GM23338 (cell line): ENCODE measurements around the gene JAZF1. TPM values are rescaled to one million over a fixed set of nuclear protein-coding genes. Genes with fewer than 3 reads are reported as not detected.

Experiments
- ATAC-seq: fragments of 200-7000 bp; cut with Tn5 transposase; 3 replicates; pipeline ENCODE4 v1.9.1; 2020
- DNase-seq: peaks from one replicate; pipeline ENCODE4 v3.0.0-alpha.2; 2015; ENCODE audit warnings: low spot score
- H2AFZ ChIP-seq: fragments of 200-600 bp; sonication (generic); 2 replicates; pipeline ENCODE4 v1.8.0; 2016; ENCODE audit warnings: antibody characterized with exemption, mild to moderate bottlenecking, moderate library complexity
- H3F3A ChIP-seq: fragments of 200-600 bp; sonication (generic); replicated peaks from 2 replicates; pipeline ENCODE4 v1.8.0; 2017; ENCODE audit warnings: antibody characterized with exemption, mixed run types, low read depth
- H3K27ac ChIP-seq: fragments of 200-600 bp; sonication (generic); 2 replicates; pipeline ENCODE4 v1.6.1; 2016; ENCODE audit warnings: low read depth
- H3K27me3 ChIP-seq: fragments of 200-600 bp; sonication (generic); 2 replicates; pipeline ENCODE4 v1.8.0; 2016; ENCODE audit warnings: mild to moderate bottlenecking, mixed run types, moderate library complexity; ENCODE audit not compliant: insufficient read depth
- H3K36me3 ChIP-seq: fragments of 200-600 bp; sonication (generic); 2 replicates; pipeline ENCODE4 v1.8.0; 2016; ENCODE audit warnings: mild to moderate bottlenecking; ENCODE audit not compliant: insufficient read depth
- H3K4me1 ChIP-seq: fragments of 200-600 bp; sonication (generic); 2 replicates; pipeline ENCODE4 v1.8.0; 2016; ENCODE audit warnings: mild to moderate bottlenecking, moderate library complexity; ENCODE audit not compliant: insufficient read depth
- H3K4me2 ChIP-seq: fragments of 200-600 bp; sonication (generic); 2 replicates; pipeline ENCODE4 v1.7.1; 2017; ENCODE audit warnings: mixed run types
- H3K4me3 ChIP-seq: fragments of 200-600 bp; sonication (generic); 2 replicates; pipeline ENCODE4 v1.6.1; 2016; ENCODE audit warnings: mixed run types
- H3K79me2 ChIP-seq: fragments of 200-600 bp; sonication (generic); replicated peaks from 2 replicates; pipeline ENCODE4 v1.8.0; 2017; ENCODE audit warnings: mild to moderate bottlenecking; ENCODE audit not compliant: insufficient read depth
- H3K9me2 ChIP-seq: fragments of 200-600 bp; sonication (generic); 2 replicates; pipeline ENCODE4 v1.8.0; 2017; ENCODE audit not compliant: insufficient read depth
- H4K20me1 ChIP-seq: fragments of 200-600 bp; sonication (generic); replicated peaks from 2 replicates; pipeline ENCODE4 v1.8.0; 2017; ENCODE audit warnings: mild to moderate bottlenecking; ENCODE audit not compliant: insufficient read depth
- H3K27ac Mint-ChIP-seq: 2 replicates; pipeline ENCODE4 v1.8.0; 2020; ENCODE audit warnings: inconsistent platforms, mild to moderate bottlenecking, moderate library complexity, mixed read lengths
- H3K27me3 Mint-ChIP-seq: 3 replicates; pipeline ENCODE4 v1.8.0; 2022; ENCODE audit warnings: low read depth, mild to moderate bottlenecking, moderate library complexity, mixed read lengths, inconsistent platforms; ENCODE audit not compliant: insufficient read depth, poor library complexity
- H3K36me3 Mint-ChIP-seq: 3 replicates; pipeline ENCODE4 v1.8.0; 2021; ENCODE audit warnings: low read depth, mild to moderate bottlenecking, inconsistent platforms, moderate library complexity, mixed read lengths
- H3K4me1 Mint-ChIP-seq: 3 replicates; pipeline ENCODE4 v1.8.0; 2020; ENCODE audit warnings: mild to moderate bottlenecking, inconsistent platforms, mixed read lengths
- H3K4me3 Mint-ChIP-seq: 3 replicates; pipeline ENCODE4 v1.8.0; 2021; ENCODE audit warnings: moderate library complexity, mild to moderate bottlenecking, inconsistent platforms, mixed read lengths
- H3K9me3 Mint-ChIP-seq: 3 replicates; pipeline ENCODE4 v1.8.0; 2020; ENCODE audit warnings: moderate library complexity, mild to moderate bottlenecking, inconsistent platforms, mixed read lengths
- CREB1 ChIP-seq: fragments of 250-450 bp; sonication (Bioruptor Pico); IDR thresholded peaks from 2 replicates; pipeline ENCODE4 v1.5.0; 2020; ENCODE audit warnings: low read depth, mild to moderate bottlenecking, moderate library complexity
- EZH2 ChIP-seq: fragments of 200-600 bp; sonication (generic); IDR thresholded peaks from one replicate; pipeline ENCODE4 v1.8.0; 2017; ENCODE audit warnings: antibody characterized with exemption, mild to moderate bottlenecking, low read depth; ENCODE audit not compliant: unreplicated experiment
- EZH2phosphoT487 ChIP-seq: fragments of 200-600 bp; sonication (generic); IDR thresholded peaks from one replicate; pipeline ENCODE4 v1.8.1; 2018; ENCODE audit warnings: antibody characterized with exemption; ENCODE audit not compliant: unreplicated experiment
- JUNB ChIP-seq: IDR thresholded peaks from one replicate; pipeline ENCODE4 v1.6.1; 2016; ENCODE audit warnings: antibody characterized with exemption; ENCODE audit not compliant: unreplicated experiment
- NANOG ChIP-seq: IDR thresholded peaks from 2 replicates; pipeline ENCODE4 v1.6.1; 2016; ENCODE audit warnings: antibody characterized with exemption, borderline replicate concordance
- POLR2AphosphoS5 ChIP-seq: IDR thresholded peaks from 2 replicates; pipeline ENCODE4 v1.6.1; 2016; ENCODE audit warnings: antibody characterized with exemption, low read depth
- STAT1 ChIP-seq: IDR thresholded peaks from one replicate; pipeline ENCODE4 v1.6.1; 2016; ENCODE audit warnings: antibody characterized with exemption; ENCODE audit not compliant: unreplicated experiment
- ZNF114 ChIP-seq: fragments of 250-450 bp; sonication (Bioruptor Pico); IDR thresholded peaks from 2 replicates; pipeline ENCODE4 v1.5.0; 2020; ENCODE audit warnings: mild to moderate bottlenecking, moderate library complexity
- ZNF331 ChIP-seq: fragments of 250-450 bp; sonication (Bioruptor Pico); IDR thresholded peaks from 2 replicates; pipeline ENCODE4 v1.5.0; 2020; ENCODE audit warnings: low read depth, mild to moderate bottlenecking, moderate library complexity
- polyA plus RNA-seq: library from polyadenylated mRNA; unstranded; fragments of >200 nt; fragmentation: Nextera tagmentation; extraction: Ambion mirVana; gene quantifications from 2 replicates; pipeline ENCODE4 v1.2.1, GENCODE V29; 2016
- total RNA-seq: library from RNA; depleted of rRNA; stranded (reverse); fragments of >200 nt; shearing (Covaris generic); gene quantifications from 2 replicates; pipeline ENCODE4 v1.2.3, GENCODE V29; 2014
- TF ChIP-seq, protein P1 (sequence below): fragments of 250-450 bp; sonication (Bioruptor Pico); IDR thresholded peaks from 2 replicates; pipeline ENCODE4 v1.5.0; 2020; ENCODE audit warnings: mild to moderate bottlenecking, moderate library complexity
- TF ChIP-seq, protein P2 (sequence below): IDR thresholded peaks from 2 replicates; pipeline ENCODE4 v1.6.1; 2016; ENCODE audit warnings: antibody characterized with exemption
- TF ChIP-seq, protein P3 (sequence below), 2 experiments: fragments of 200-600 bp in 1 of 2; sonication (generic) in 1 of 2; conservative IDR thresholded peaks; 2 replicates each; pipeline versions ENCODE4 v1.5.1 to v1.6.1; 2016 to 2017; ENCODE audit warnings: antibody characterized with exemption in 2 of 2, low read depth in 2 of 2, mild to moderate bottlenecking in 2 of 2, moderate library complexity in 1 of 2
- TF ChIP-seq, protein P4 (sequence below): IDR thresholded peaks from one replicate; pipeline ENCODE4 v1.6.1; 2018; ENCODE audit warnings: antibody characterized with exemption; ENCODE audit not compliant: unreplicated experiment

JAZF1 gene
- total and polyA plus RNA-seq, 2 experiments from 2014 or later = 12.2 to 22.2 TPM

DNA sequence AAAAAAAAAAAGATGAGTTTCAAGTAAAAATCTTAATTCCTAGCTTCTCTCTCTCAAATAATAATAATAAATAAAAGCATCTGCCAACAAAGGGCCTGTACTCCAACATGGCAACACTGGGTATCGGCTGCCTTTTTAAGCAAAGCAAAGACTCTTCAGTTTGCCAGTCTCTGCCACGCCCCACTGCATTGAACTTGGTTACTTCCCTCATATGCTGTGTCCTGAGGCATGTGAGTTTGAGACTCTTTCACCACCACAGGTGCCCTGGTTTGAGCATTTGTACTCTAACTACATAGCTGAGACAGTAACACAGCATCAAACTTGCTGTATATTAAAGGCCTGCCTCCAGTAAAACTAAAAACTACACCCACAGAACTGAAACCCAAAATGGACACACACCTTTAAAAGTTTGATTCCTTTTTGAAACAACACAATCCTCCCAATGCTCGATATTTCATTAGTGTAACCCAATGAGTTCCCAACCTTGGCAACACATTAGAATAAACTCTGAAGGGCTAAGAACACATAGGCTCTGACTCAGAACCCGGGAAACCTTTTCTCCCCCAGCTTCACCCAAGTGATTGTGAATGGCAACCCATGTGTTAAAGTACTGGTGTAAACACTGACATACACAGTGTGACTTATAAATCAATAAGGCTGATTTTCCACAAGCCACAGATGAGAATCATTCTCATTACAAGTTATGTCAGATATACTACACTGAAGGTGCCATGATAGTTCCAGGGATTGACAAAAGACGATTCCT lies 12.0 kb downstream of the JAZF1 start:
- H3K36me3 ChIP-seq = no peaks in the 10 kb centered on the region
- Mint-ChIP-seq H3K4me3 (no peak overlapping the region), H3K27me3 (no peaks in the 10 kb centered on the region), H3K36me3 (no peaks in the 10 kb centered on the region), H3K9me3 (no peaks in the 10 kb centered on the region), H3K27ac (no peak overlapping the region), H3K4me1 (peaks cover 46% of the 10 kb centered on the region)
- H3K27me3 ChIP-seq = no peaks in the 10 kb centered on the region
- H3K79me2 ChIP-seq = peaks cover 90% of the 10 kb centered on the region
- peak overlapping the region; percentile 7; the same call in 1 of the 2 replicates for H3K27ac ChIP-seq
- H3K4me2 ChIP-seq = no peak overlapping the region
- no peak overlapping the region for H3K4me3 ChIP-seq
- H4K20me1 ChIP-seq = no peaks in the 10 kb centered on the region
- no peaks in the 10 kb centered on the region for H3K9me2 ChIP-seq
- TF ChIP-seq JUNB = no peak
- TF ChIP-seq, protein P1, sequence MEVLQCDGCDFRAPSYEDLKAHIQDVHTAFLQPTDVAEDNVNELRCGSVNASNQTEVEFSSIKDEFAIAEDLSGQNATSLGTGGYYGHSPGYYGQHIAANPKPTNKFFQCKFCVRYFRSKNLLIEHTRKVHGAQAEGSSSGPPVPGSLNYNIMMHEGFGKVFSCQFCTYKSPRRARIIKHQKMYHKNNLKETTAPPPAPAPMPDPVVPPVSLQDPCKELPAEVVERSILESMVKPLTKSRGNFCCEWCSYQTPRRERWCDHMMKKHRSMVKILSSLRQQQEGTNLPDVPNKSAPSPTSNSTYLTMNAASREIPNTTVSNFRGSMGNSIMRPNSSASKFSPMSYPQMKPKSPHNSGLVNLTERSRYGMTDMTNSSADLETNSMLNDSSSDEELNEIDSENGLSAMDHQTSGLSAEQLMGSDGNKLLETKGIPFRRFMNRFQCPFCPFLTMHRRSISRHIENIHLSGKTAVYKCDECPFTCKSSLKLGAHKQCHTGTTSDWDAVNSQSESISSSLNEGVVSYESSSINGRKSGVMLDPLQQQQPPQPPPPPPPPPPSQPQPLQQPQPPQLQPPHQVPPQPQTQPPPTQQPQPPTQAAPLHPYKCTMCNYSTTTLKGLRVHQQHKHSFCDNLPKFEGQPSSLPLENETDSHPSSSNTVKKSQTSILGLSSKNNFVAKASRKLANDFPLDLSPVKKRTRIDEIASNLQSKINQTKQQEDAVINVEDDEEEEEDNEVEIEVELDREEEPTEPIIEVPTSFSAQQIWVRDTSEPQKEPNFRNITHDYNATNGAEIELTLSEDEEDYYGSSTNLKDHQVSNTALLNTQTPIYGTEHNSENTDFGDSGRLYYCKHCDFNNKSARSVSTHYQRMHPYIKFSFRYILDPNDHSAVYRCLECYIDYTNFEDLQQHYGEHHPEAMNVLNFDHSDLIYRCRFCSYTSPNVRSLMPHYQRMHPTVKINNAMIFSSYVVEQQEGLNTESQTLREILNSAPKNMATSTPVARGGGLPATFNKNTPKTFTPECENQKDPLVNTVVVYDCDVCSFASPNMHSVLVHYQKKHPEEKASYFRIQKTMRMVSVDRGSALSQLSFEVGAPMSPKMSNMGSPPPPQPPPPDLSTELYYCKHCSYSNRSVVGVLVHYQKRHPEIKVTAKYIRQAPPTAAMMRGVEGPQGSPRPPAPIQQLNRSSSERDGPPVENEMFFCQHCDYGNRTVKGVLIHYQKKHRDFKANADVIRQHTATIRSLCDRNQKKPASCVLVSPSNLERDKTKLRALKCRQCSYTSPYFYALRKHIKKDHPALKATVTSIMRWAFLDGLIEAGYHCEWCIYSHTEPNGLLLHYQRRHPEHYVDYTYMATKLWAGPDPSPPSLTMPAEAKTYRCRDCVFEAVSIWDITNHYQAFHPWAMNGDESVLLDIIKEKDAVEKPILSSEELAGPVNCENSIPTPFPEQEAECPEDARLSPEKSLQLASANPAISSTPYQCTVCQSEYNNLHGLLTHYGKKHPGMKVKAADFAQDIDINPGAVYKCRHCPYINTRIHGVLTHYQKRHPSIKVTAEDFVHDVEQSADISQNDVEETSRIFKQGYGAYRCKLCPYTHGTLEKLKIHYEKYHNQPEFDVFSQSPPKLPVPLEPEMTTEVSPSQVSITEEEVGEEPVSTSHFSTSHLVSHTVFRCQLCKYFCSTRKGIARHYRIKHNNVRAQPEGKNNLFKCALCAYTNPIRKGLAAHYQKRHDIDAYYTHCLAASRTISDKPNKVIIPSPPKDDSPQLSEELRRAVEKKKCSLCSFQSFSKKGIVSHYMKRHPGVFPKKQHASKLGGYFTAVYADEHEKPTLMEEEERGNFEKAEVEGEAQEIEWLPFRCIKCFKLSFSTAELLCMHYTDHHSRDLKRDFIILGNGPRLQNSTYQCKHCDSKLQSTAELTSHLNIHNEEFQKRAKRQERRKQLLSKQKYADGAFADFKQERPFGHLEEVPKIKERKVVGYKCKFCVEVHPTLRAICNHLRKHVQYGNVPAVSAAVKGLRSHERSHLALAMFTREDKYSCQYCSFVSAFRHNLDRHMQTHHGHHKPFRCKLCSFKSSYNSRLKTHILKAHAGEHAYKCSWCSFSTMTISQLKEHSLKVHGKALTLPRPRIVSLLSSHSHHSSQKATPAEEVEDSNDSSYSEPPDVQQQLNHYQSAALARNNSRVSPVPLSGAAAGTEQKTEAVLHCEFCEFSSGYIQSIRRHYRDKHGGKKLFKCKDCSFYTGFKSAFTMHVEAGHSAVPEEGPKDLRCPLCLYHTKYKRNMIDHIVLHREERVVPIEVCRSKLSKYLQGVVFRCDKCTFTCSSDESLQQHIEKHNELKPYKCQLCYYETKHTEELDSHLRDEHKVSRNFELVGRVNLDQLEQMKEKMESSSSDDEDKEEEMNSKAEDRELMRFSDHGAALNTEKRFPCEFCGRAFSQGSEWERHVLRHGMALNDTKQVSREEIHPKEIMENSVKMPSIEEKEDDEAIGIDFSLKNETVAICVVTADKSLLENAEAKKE (CRISPR knock-in tag) = no peak
- no peak for TF ChIP-seq ZNF114 (CRISPR knock-in tag)
- TF ChIP-seq, protein P2, sequence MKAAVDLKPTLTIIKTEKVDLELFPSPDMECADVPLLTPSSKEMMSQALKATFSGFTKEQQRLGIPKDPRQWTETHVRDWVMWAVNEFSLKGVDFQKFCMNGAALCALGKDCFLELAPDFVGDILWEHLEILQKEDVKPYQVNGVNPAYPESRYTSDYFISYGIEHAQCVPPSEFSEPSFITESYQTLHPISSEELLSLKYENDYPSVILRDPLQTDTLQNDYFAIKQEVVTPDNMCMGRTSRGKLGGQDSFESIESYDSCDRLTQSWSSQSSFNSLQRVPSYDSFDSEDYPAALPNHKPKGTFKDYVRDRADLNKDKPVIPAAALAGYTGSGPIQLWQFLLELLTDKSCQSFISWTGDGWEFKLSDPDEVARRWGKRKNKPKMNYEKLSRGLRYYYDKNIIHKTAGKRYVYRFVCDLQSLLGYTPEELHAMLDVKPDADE = no peak
- TF ChIP-seq, protein P3, sequence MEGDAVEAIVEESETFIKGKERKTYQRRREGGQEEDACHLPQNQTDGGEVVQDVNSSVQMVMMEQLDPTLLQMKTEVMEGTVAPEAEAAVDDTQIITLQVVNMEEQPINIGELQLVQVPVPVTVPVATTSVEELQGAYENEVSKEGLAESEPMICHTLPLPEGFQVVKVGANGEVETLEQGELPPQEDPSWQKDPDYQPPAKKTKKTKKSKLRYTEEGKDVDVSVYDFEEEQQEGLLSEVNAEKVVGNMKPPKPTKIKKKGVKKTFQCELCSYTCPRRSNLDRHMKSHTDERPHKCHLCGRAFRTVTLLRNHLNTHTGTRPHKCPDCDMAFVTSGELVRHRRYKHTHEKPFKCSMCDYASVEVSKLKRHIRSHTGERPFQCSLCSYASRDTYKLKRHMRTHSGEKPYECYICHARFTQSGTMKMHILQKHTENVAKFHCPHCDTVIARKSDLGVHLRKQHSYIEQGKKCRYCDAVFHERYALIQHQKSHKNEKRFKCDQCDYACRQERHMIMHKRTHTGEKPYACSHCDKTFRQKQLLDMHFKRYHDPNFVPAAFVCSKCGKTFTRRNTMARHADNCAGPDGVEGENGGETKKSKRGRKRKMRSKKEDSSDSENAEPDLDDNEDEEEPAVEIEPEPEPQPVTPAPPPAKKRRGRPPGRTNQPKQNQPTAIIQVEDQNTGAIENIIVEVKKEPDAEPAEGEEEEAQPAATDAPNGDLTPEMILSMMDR (conservative IDR thresholded peaks at IDR 0.05; ENCODE audit: low read depth in 2 of 2) = no peak
- TF ChIP-seq CREB1 (CRISPR knock-in tag) = no peak
- TF ChIP-seq ZNF331 (CRISPR knock-in tag) = no peak
- TF ChIP-seq NANOG = no peak
- TF ChIP-seq STAT1 = no peak
- no peak for TF ChIP-seq EZH2
- no peak for TF ChIP-seq POLR2AphosphoS5
- TF ChIP-seq, protein P4, sequence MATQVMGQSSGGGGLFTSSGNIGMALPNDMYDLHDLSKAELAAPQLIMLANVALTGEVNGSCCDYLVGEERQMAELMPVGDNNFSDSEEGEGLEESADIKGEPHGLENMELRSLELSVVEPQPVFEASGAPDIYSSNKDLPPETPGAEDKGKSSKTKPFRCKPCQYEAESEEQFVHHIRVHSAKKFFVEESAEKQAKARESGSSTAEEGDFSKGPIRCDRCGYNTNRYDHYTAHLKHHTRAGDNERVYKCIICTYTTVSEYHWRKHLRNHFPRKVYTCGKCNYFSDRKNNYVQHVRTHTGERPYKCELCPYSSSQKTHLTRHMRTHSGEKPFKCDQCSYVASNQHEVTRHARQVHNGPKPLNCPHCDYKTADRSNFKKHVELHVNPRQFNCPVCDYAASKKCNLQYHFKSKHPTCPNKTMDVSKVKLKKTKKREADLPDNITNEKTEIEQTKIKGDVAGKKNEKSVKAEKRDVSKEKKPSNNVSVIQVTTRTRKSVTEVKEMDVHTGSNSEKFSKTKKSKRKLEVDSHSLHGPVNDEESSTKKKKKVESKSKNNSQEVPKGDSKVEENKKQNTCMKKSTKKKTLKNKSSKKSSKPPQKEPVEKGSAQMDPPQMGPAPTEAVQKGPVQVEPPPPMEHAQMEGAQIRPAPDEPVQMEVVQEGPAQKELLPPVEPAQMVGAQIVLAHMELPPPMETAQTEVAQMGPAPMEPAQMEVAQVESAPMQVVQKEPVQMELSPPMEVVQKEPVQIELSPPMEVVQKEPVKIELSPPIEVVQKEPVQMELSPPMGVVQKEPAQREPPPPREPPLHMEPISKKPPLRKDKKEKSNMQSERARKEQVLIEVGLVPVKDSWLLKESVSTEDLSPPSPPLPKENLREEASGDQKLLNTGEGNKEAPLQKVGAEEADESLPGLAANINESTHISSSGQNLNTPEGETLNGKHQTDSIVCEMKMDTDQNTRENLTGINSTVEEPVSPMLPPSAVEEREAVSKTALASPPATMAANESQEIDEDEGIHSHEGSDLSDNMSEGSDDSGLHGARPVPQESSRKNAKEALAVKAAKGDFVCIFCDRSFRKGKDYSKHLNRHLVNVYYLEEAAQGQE = no peak
- TF ChIP-seq EZH2phosphoT487 = no peak
- peaks cover 54% of the 10 kb centered on the region for H3K4me1 ChIP-seq
- no peaks in the 10 kb centered on the region for H3F3A ChIP-seq
- ATAC-seq (no peak), DNase-seq (no peak)
- no peak overlapping the region for H2AFZ ChIP-seq
